GM12874 (cell line): ENCODE measurements around the gene EDC3.

Experiments used
- CTCF ChIP-seq: IDR thresholded peaks from 2 replicates; pipeline ENCODE4 v1.5.1; 2011; ENCODE audit warnings: low read depth, mild to moderate bottlenecking, control low read depth, low read length, moderate library complexity; ENCODE audit not compliant: insufficient read depth

EDC3 gene

GRCh38 chr15:74584204-74584603, 111.6 kb downstream of the EDC3 start:
- TF ChIP-seq CTCF: no peak
